Measurements from ENCODE around the gene C16orf74. TPM values are rescaled to one million over a fixed set of nuclear protein-coding genes. Genes with fewer than 3 reads are reported as not detected.

C16orf74 gene
- 0.95 TPM for total RNA-seq
- long read RNA-seq, partial matches to known transcripts = 0 of 2 reads
- long read RNA-seq, other reads (novel, unspliced or antisense) = 0 of 2 reads

DNA sequence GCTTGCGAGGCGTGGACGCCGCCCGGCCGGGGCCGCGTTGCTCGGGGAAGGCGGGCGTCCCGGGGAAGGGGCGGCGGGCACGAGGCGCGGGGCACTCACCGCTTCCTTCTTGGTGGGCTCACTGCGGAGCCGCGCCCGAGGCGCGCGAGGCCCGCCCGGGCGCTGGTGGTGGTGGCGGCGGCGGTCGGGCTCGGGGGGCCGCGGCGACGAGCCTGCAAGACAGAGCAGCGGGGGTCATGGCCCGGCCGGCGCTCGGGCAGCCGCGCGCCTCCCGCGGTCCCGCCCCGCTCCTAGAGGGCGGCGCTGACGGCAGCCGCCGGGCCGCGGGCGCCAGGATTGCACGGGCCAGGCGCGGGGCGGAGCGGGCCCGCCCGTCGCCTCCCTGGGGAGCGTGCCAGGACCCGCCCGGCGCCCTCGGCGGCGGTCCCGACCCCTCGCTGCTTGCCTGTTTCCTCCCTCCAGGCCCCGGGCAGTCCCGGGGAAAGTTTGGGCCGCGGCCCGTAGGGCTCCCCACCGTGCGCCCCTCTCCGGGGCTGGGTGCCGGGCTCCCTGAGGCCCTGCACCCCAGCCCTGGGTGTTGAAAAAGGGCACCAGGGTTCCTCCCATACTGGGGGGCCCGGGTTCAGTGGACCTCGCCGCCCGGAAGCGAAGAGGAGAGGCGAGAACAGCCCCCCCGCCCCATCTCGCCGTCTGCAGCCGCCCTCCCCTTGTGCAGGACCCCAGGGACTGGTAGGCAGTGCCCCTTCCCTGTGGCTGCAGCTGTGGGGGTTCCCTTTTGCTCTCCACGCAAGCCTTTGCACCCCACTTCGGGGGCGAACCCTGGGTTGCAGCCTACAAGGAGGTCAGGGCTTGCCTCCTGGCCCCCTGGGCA lies at the start of gene C16orf74:
TSS of gene C16orf74 (minus strand) at position 270 of the 871 bp plus-strand sequence. CDS start 15,879 bp downstream, outside the sequence.
- intact Hi-C loops (cut with DNase I) = no loop called here
- ATAC-seq = peak; percentile 85
- peak; percentile 84 for DNase-seq (ENCODE audit: missing footprints)

GRCh38 chr16:85800321-85800669 lies 49.4 kb upstream of the C16orf74 start:
- DNase-seq (ENCODE audit: missing footprints) = no peak
- ATAC-seq = no peak
- intact Hi-C loops (cut with DNase I) = no loop called here

GRCh38 chr16:85799497-85800320 lies 48.8 kb upstream of the C16orf74 start, which contains the start of the genes COX4I1 and EMC8:
TSS of gene COX4I1 (plus strand) at chr16:85799695. CDS start at chr16:85801206, 1,511 bp downstream.
TSS of gene EMC8 (minus strand) at chr16:85799544. CDS start at chr16:85799295, 249 bp downstream.
- intact Hi-C loops (cut with DNase I) = no loop called here
- DNase-seq (ENCODE audit: missing footprints) (peak; percentile 98), ATAC-seq (peak; percentile 98)

DNA sequence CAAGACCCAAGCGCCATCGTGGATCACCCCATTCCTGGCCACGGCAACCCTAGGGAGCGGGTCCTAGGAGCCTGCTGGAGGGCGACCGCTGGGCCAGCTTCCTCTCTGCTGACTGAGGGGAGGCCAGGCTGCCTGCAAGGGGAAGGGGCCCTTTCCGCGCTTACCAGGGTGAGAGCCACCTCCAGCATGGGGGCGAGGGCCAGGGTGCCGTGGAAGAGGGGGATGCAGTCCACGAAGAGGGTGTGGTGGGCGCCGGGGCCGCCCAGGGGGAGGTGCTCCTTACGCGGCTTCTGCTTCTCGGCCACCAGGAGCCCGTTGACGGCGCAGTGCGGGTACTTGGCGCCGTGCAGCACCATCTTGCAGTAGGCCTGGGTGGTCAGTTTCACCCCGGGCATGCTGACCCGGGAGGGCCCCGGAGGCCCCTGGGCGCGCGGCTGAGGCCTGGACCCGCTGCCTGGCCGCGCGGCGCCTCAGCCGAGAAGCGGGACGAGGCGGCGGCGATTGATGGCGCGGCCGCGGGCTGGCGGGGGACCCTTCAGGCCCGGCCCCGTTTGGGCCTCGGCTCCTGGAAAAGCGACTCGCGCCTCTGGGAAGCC lies 48.1 kb upstream of the C16orf74 start:
- intact Hi-C loops (cut with DNase I) = no loop called here
- DNase-seq (ENCODE audit: missing footprints) = peak; percentile 77
- peak; percentile 14 for ATAC-seq

GRCh38 chr16:85798283-85798776 lies 47.4 kb upstream of the C16orf74 start:
- intact Hi-C loops (cut with DNase I) = no loop called here
- ATAC-seq (no peak), DNase-seq (ENCODE audit: missing footprints) (no peak)

- no peak for ATAC-seq
- no peak for DNase-seq (ENCODE audit: missing footprints)
- intact Hi-C loops (cut with DNase I) = no loop called here
Observed at GRCh38 chr16:85796599-85796998, 45.7 kb upstream of the C16orf74 start.

DNA sequence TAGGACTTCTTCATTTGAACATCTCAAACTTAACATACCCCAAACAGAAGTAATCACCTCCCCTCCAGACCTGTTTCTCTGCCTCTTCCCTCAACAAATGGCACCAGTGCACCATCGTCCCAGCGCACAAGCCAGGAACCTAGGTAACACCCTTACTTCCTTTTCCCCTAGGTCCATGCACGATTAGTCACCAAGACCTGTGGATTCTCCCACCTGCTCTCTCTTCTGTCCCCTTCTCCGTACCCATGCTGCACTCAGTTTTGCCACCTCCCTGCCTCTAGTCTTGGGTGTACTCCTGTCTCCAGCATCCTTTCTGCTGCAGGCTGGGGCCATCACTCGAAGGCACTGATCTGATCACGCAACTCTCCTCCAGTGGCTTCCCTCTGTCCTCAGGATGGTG lies 45.3 kb upstream of the C16orf74 start:
- intact Hi-C loops (cut with DNase I) = no loop called here
- DNase-seq (ENCODE audit: missing footprints) (no peak), ATAC-seq (no peak)

DNA sequence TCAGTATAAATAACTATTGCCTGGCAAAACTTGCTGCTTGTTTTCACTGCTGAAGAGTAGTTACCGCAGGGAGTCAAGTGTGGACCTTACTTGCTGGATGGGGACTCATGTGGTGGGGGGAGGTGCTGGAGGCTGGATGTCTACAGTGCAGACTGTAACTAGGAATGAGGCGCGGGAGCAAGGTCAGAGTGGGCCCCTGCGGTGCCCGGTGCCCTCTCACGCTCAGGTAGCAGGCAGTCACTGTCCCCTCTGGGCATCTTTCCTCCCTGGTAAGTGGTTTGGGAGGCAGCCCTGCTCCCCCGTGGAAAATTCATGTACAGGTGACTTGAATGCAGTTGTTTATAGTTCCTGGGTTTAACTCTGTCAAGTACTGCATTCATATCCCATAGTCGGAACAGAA lies 43.8 kb upstream of the C16orf74 start:
- intact Hi-C loops (cut with DNase I) = no loop called here
- ATAC-seq (no peak), DNase-seq (ENCODE audit: missing footprints) (no peak)

DNA sequence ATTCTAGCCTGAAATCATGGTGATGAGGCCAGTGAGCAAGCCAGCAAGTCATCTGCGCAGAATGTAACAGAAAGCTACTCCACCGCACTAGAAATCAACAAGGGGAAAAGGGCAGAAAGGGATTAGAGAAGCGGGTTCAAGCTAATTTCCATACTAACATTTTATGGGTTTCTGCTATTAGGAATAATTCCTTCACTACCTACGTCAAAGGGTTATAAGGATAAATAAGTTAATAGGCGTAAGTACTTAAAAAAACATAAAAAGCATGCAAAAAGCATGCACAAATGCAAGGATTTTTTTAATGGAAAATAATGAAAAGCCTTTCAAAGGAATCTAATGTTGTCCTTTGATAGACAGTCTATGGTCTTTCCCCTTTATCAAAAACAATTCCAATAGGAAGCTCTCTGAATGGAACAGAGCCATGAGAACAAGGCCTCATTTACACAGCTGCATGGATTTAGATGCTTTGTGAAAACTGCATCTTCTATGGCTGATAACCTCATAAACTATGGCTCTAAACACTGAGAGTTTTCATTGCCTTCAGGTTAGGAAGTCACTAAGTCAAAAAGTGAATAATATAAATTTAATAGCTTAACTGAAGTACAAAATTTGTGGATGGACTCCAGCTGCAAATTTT lies 42.9 kb upstream of the C16orf74 start:
- intact Hi-C loops (cut with DNase I) = no loop called here
- DNase-seq (ENCODE audit: missing footprints) = no peak
- no peak for ATAC-seq

GRCh38 chr16:85789773-85790172 lies 38.9 kb upstream of the C16orf74 start:
- no peak for ATAC-seq
- intact Hi-C loops (cut with DNase I) = no loop called here
- no peak for DNase-seq (ENCODE audit: missing footprints)

GRCh38 chr16:85788819-85789218 lies 37.9 kb upstream of the C16orf74 start:
- no peak for DNase-seq (ENCODE audit: missing footprints)
- no peak for ATAC-seq
- intact Hi-C loops (cut with DNase I) = no loop called here

- no peak for ATAC-seq
- no peak for DNase-seq (ENCODE audit: missing footprints)
- intact Hi-C loops (cut with DNase I) = no loop called here
Observed at GRCh38 chr16:85785927-85786326, 35.0 kb upstream of the C16orf74 start.

DNA sequence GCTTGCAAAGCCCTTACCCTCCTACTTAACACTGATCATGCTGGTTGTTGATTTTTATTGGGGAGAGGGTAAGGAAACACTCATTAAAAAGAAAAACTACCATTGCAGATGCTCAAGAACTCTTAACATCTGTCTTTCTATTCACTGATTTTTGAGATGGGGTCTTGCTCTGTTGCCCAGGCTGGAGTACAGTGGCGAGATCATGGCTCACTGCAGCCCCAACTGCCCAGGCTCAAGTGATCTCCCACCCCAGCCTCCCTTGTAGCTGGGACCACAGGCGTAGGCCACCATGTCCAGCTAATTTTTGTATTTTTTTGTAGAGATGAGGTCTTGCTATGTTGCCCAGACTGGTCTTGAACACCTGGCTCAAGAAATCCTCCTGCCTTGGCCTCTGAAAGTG lies 33.9 kb upstream of the C16orf74 start:
- intact Hi-C loops (cut with DNase I) = no loop called here
- ATAC-seq (no peak), DNase-seq (ENCODE audit: missing footprints) (no peak)

DNA sequence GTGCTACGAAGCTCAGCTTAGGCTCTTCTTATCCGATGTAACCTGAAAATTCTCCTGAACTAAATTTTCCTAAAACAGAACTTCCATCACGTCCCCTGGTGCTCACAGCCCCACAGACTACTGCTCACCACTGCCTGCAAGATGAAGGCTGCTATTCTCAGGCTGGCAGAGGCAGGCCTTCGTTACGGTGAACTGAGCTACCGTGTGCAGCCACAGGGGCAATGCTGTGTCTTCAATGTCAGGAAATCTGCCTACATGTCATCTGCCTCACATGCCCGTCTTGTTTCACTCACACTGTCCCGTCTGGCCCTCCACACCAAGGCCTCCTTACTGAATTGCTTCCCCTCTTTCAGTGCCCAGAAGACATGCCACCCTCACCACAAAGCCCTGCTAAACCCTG lies 32.5 kb upstream of the C16orf74 start:
- intact Hi-C loops (cut with DNase I) = no loop called here
- DNase-seq (ENCODE audit: missing footprints) = no peak
- ATAC-seq = no peak

DNA sequence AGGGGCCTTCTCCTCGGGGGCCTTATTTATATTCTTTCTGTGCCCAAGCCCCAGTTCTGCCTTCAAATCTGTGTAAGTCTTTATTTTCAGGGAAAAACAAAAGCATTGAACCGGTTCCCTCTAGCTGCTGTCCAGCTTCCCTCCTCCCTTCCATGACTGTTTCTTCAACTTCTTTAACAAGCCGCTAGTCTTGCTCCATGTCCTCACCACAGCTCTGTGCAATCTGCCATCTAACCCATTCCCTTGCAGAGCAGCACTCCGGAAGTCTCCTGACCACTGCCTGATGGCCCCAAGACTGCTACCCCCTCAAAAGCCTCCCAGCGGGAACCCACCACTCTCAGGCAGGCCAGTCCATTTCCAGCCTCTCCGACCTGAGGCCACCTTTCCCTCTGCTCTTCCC lies 31.6 kb upstream of the C16orf74 start:
- intact Hi-C loops (cut with DNase I) = no loop called here
- no peak for ATAC-seq
- no peak for DNase-seq (ENCODE audit: missing footprints)

GRCh38 chr16:85781695-85782370 lies 30.9 kb upstream of the C16orf74 start:
- ATAC-seq (peak; percentile 64), DNase-seq (ENCODE audit: missing footprints) (peak; percentile 74)
- intact Hi-C loops (cut with DNase I) = no loop called here

DNA sequence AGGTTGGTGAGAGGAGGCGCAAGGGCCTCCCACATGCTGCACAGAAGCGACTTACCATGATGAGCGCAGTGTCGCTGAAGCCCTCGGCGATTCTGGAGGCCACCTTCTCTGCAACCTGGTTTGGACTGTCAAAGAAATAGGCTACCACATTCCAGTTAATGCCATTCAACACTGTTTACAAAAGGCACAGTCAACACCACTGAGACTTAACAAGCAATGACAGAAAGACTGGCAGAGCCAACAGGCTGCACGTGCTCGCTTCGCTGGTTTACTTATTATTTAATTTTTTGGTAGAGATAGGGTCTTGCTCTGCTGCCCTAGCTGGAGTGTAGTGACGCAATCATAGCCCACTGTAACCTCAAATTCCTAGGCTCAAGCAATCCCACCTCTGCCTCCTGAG lies 30.3 kb upstream of the C16orf74 start:
- intact Hi-C loops (cut with DNase I) = no loop called here
- DNase-seq (ENCODE audit: missing footprints) = no peak
- ATAC-seq = no peak

GRCh38 chr16:85780281-85780680 lies 29.4 kb upstream of the C16orf74 start:
- ATAC-seq = no peak
- DNase-seq (ENCODE audit: missing footprints) = no peak
- intact Hi-C loops (cut with DNase I) = no loop called here

All from Right ventricle myocardium inferior (tissue), 1 donor.